GM21447 (cell line): Measurements from ENCODE around the gene KCNH8.

Experiments
- ATAC-seq: cut with Tn5 transposase; IDR thresholded peaks from one replicate; pipeline ENCODE4 v1.9.1; 2021; ENCODE audit not compliant: unreplicated experiment

KCNH8 gene

GRCh38 chr3:19471138-19471537 is 322.8 kb downstream of the KCNH8 start:
- ATAC-seq: no peak

DNA sequence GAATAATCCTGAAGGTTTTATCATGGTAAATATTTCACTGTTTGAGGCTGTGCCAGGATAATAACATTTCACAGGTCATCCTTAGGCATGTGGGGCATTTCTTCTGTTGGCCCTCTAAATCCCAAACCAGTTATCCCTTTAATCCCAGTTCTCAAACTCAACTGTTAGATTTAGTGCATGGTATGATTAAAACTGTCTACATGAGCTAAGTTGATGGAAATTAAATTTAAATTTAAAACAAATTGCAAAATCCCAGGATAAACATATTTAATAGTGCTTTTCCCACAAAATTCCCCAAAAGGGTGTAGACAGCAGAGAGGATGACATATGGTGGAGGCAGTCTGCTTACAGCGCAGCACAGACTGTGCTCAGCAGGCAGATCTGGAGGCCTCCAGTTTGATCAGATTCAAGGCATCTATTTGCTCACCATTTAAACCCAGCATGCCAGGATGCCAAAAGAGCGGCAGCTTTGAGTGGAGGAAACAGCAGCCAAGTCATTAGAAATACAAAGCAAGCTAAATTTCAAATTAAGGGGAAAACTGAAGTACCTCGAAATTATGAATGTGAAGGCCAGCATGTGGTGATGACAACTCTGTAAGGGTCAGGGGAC is 325.8 kb downstream of the KCNH8 start:
- ATAC-seq: no peak

DNA sequence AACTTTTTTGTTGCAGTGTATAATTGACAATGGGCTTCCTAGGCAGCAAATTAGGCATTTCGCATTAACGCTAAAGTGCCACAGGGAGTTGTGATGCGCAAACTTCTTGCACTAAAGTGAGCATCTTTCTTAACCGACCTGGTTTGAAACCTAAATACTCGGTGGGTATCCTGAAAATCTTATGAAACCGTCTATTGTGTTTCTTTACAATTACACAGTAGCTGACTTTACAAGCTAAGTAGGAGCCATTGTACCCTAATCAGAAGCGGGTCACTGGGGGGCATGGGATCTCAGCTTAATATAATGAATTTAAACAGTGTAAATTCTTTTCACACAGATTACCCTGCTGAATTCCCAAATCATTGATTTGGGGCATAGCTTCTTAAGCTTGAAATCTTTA is 328.0 kb downstream of the KCNH8 start:
- no peak for ATAC-seq

DNA sequence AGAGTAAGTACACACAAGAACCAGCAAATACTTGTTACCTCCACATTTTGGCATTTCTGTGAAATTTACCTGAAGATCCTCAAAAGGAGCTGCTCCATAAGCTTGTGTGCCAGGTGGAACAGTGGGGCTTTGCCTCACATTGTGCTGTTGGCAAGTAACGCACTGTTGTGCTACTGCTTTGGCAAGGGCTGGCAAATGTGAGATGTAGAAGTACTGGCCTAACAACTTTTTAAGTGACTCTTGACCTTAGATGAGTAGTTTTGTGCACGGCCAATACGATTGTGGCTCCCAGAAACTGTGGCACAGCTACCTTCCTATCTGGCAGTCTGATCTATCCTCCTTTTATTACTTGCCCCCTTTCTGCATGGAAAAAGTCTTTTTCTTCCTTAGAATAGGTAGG is 337.0 kb downstream of the KCNH8 start:
- ATAC-seq: no peak

- no peak for ATAC-seq
These were observed 339.1 kb downstream of the KCNH8 start for GRCh38 chr3:19487386-19487785.

- ATAC-seq: no peak
These were observed 340.6 kb downstream of the KCNH8 start for GRCh38 chr3:19488939-19489338.

DNA sequence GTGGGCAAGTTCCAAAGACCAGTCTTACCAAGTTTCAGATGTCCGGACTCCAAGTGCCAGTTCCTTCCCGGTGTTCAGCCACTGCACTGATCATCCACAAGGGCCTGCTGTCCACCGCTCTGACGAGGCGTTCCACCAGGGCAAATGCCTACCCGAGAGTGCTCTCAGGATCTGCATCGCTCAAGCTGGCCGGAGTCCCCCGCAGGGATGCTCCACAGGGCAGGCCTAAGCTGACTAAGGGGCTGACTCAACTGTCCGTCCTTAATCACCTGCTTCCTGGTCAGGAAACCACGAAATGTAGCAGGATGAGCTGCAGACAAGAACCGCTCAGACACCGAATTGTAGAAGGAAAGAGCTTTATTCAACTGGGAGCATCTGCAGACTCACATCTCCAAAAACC is 341.6 kb downstream of the KCNH8 start:
- ATAC-seq: no peak

GRCh38 chr3:19506171-19506570 is 357.9 kb downstream of the KCNH8 start:
- no peak for ATAC-seq

GRCh38 chr3:19522305-19522704 is 374.0 kb downstream of the KCNH8 start:
- no peak for ATAC-seq

DNA sequence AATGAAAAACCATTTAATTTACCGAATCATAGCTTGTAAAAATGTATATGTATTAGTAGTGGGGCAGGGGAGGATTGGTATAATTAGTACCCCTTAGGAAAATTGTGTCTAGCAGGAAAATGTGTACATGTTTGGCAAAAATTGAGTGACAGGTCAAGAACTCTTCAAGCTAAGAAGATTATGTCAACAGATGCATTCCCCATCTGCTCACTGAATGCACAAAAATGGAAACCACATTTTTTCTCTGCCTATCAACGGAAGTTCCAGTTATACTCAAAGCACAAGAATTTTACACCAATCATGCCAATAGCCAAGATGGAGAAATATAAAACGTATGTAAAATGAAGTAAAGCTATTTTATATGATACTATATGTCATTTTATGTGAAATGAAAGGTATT is 377.8 kb downstream of the KCNH8 start:
- no peak for ATAC-seq

- no peak for ATAC-seq
These were observed 379.4 kb downstream of the KCNH8 start for GRCh38 chr3:19527746-19528145.

GRCh38 chr3:19531426-19531825 is 383.1 kb downstream of the KCNH8 start:
- ATAC-seq: no peak

GRCh38 chr3:19539518-19540392 is 391.4 kb downstream of the KCNH8 start:
- ATAC-seq: peak; percentile 65

DNA sequence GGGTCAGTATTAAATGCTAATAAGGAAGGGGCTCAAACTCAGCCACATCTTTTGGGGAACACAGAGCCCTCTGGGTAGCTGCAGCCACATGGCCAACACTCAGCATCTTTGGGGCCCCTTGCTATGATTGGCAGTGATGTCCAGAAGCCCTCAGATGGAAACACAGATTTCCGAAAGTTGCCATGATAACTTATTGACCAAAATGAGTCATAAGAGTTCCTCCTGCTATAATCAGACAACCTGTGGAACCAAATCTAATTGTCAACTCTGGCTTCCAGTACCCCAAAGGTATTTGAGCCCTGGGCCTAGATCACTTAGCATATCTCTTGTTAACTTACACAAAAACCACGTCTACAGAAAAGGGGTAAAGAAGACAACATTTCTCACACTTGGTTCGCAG is 392.2 kb downstream of the KCNH8 start:
- peak; percentile 47 for ATAC-seq

GRCh38 chr3:19541284-19541683 is 393.0 kb downstream of the KCNH8 start:
- no peak for ATAC-seq

- ATAC-seq: peak; percentile 39
These were observed 395.0 kb downstream of the KCNH8 start for GRCh38 chr3:19543212-19543841.

DNA sequence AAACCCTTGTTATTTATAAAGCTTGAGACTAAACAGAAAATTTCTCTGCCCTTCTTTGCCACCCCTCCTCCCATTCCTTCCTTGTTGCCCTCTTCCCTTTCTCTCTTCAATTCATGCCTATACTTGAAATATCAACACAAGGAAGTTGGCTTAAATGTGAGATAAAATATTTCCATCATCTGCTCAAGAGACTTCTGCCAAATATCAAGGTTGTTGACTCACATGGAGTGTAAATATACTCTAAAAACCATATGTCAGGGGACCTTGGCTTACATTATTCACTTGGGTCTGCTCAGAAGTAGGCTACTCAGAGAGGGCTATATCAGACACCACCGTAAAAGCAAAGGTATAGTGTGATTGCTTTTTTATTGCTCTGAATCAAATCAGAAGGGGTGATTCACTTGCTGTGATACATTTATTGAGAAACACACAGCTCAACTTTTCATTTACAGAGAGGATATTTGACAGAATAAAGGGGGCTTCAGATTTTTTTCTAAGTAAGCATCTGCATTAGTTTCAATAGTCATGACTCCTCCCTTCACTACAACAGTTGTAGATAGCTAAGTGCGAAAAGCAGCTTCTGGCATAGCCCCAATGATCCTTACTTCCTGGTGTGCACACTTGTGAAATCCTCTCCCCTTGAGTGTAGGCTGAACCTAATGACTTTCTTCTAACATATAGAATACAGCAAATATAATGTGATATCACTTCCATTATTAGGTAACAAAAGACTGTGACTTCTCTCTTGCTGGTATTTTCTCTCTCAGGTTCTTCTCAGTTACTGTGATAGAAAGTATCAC is 399.6 kb downstream of the KCNH8 start:
- ATAC-seq: no peak

- peak; percentile 97 for ATAC-seq
These were observed 411.6 kb downstream of the KCNH8 start for GRCh38 chr3:19559724-19560442.

DNA sequence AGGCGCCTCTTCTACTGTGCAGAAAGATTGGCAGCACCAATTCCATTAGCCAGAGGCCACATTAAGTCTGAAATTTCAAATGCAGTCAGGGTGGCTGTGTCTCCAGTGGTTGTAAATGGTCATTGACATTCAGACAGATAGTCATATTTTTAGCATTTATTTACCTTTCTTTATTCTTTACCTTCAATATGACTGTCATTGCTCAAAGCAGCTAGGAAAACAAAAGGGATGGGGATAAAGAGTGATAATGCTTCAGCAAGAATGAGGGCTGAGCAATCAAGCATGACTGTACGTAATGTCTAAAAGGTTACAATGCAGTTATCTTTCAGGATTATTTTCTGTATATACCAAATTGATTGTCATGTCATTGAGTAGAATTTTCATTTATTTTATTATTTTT is 425.3 kb downstream of the KCNH8 start:
- ATAC-seq: no peak

- ATAC-seq: no peak
These were observed 426.0 kb downstream of the KCNH8 start for GRCh38 chr3:19574268-19574667.

- no peak for ATAC-seq
These were observed 428.0 kb downstream of the KCNH8 start for GRCh38 chr3:19576343-19576742.
